Measurements from ENCODE around the gene ANO6.

Gene ANO6

GRCh38 chr12:45406988-45407850 is 191.3 kb downstream of the ANO6 start:
- no peak for DNase-seq (ENCODE audit: low read depth)

- DNase-seq (ENCODE audit: low read depth): no peak
These were observed 192.3 kb downstream of the ANO6 start for GRCh38 chr12:45407981-45408728.

GRCh38 chr12:45408729-45409114 is 192.8 kb downstream of the ANO6 start:
- no peak for DNase-seq (ENCODE audit: low read depth)

GRCh38 chr12:45409966-45410365 is 194.1 kb downstream of the ANO6 start:
- DNase-seq (ENCODE audit: low read depth): peak; percentile 61

GRCh38 chr12:45411626-45412025 is 195.7 kb downstream of the ANO6 start:
- no peak for DNase-seq (ENCODE audit: low read depth)

GRCh38 chr12:45415393-45415817 is 199.5 kb downstream of the ANO6 start:
- DNase-seq (ENCODE audit: low read depth): peak; percentile 99

- no peak for DNase-seq (ENCODE audit: low read depth)
These were observed 200.2 kb downstream of the ANO6 start for GRCh38 chr12:45416126-45416525.

GRCh38 chr12:45418520-45418919 is 202.6 kb downstream of the ANO6 start:
- DNase-seq (ENCODE audit: low read depth): no peak

- DNase-seq (ENCODE audit: low read depth): no peak
These were observed 203.5 kb downstream of the ANO6 start for GRCh38 chr12:45419317-45419814.

GRCh38 chr12:45421736-45422135 is 205.8 kb downstream of the ANO6 start:
- DNase-seq (ENCODE audit: low read depth): no peak

- no peak for DNase-seq (ENCODE audit: low read depth)
These were observed 208.0 kb downstream of the ANO6 start for GRCh38 chr12:45423931-45424330.

- DNase-seq (ENCODE audit: low read depth): peak; percentile 57
These were observed 209.5 kb downstream of the ANO6 start for GRCh38 chr12:45425426-45425825.

GRCh38 chr12:45426294-45426693 is 210.4 kb downstream of the ANO6 start:
- DNase-seq (ENCODE audit: low read depth): no peak

- DNase-seq (ENCODE audit: low read depth): no peak
These were observed 211.1 kb downstream of the ANO6 start for GRCh38 chr12:45427042-45427441.

- no peak for DNase-seq (ENCODE audit: low read depth)
These were observed 213.9 kb downstream of the ANO6 start for GRCh38 chr12:45429831-45430230.

- DNase-seq (ENCODE audit: low read depth): no peak
These were observed 215.2 kb downstream of the ANO6 start for GRCh38 chr12:45431126-45431525.

- DNase-seq (ENCODE audit: low read depth): no peak
These were observed 216.8 kb downstream of the ANO6 start for GRCh38 chr12:45432710-45433109.

GRCh38 chr12:45433441-45433868 is 217.6 kb downstream of the ANO6 start:
- no peak for DNase-seq (ENCODE audit: low read depth)

GRCh38 chr12:45434094-45434493 is 218.2 kb downstream of the ANO6 start:
- no peak for DNase-seq (ENCODE audit: low read depth)

GRCh38 chr12:45435945-45436710 is 220.2 kb downstream of the ANO6 start:
- no peak for DNase-seq (ENCODE audit: low read depth)

GRCh38 chr12:45439039-45439438 is 223.1 kb downstream of the ANO6 start:
- DNase-seq (ENCODE audit: low read depth): no peak

- DNase-seq (ENCODE audit: low read depth): no peak
These were observed 230.1 kb downstream of the ANO6 start for GRCh38 chr12:45446013-45446412.
